HepG2 (cell line): ENCODE results near the gene METTL5.

Source experiments
- CTCF ChIP-seq: sonication (generic); formaldehyde crosslinking; IDR thresholded peaks from 2 replicates; pipeline ENCODE4 v1.5.0; 2020; ENCODE audit warnings: mild to moderate bottlenecking, missing genetic modification reagents, moderate library complexity
- EZH2 ChIP-seq: conservative IDR thresholded peaks from 2 replicates; pipeline ENCODE4 v1.6.1; 2012; ENCODE audit warnings: mild to moderate bottlenecking, low read depth, low read length, moderate library complexity
- RAD21 ChIP-seq: fragments of 450-650 bp; formaldehyde crosslinking; IDR thresholded peaks from 2 replicates; pipeline ENCODE4 v1.5.0; 2020; ENCODE audit warnings: mild to moderate bottlenecking
- RFX5 ChIP-seq: IDR thresholded peaks from 2 replicates; pipeline ENCODE4 v1.6.1; 2011; ENCODE audit warnings: low read depth, low read length, improper control_type of control experiment
- ZNF562 ChIP-seq: sonication (generic); formaldehyde crosslinking; IDR thresholded peaks from 2 replicates; pipeline ENCODE4 v1.8.0; 2022; ENCODE audit warnings: missing genetic modification reagents, borderline replicate concordance

- TF ChIP-seq RFX5 (no peak), CTCF (CRISPR knock-in tag) (no peak), RAD21 (CRISPR knock-in tag) (no peak), ZNF562 (CRISPR knock-in tag) (no peak), EZH2 (no peak)
Observed at GRCh38 chr2:169845016-169845415, 20.3 kb upstream of the METTL5 start.
